Measurements from ENCODE around the gene EEFSEC. TPM values are rescaled to one million over a fixed set of nuclear protein-coding genes. Genes with fewer than 3 reads are reported as not detected.

EEFSEC gene
- total RNA-seq, 1 donor from 2014 or later = 12.6 TPM

DNA sequence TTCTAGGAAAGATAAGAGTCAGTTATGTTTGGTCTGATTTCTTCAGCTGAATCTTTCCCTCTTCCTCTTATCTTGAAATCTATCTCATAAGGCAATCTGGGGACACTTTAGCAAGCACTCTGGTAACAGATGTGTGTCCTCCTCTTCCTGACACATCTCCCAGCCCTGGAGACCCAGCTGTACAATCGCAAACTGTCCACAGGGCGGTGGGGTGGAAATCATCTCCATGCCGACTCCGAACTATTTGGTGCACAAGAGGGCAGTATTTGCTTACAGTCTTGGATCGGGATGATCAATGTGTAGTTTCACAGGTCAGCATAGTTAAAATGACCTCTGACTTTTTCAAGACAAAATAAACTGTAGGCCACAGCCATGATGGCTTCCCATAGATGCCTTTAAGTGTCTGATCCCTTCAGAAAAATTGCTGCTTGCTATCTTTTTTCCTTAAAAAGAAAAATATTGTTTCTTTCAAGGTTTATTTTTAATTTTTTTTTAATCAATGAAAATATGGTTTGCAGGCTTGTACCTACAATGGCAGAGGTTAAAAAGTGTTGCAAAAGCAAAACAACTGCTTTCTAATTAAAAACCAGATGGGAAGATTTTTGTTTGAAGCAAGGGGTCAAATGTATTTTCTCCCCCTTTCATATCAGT lies 17.7 kb downstream of the EEFSEC start:
- no peak for DNase-seq (ENCODE audit: low read depth)
- H3K36me3 ChIP-seq (ENCODE audit: control insufficient read depth, insufficient read depth, low read length) = no peaks in the 10 kb centered on the region
- no peaks in the 10 kb centered on the region for H3K27me3 ChIP-seq (ENCODE audit: control insufficient read depth, insufficient read depth, low read length)
- TF ChIP-seq, protein P1, sequence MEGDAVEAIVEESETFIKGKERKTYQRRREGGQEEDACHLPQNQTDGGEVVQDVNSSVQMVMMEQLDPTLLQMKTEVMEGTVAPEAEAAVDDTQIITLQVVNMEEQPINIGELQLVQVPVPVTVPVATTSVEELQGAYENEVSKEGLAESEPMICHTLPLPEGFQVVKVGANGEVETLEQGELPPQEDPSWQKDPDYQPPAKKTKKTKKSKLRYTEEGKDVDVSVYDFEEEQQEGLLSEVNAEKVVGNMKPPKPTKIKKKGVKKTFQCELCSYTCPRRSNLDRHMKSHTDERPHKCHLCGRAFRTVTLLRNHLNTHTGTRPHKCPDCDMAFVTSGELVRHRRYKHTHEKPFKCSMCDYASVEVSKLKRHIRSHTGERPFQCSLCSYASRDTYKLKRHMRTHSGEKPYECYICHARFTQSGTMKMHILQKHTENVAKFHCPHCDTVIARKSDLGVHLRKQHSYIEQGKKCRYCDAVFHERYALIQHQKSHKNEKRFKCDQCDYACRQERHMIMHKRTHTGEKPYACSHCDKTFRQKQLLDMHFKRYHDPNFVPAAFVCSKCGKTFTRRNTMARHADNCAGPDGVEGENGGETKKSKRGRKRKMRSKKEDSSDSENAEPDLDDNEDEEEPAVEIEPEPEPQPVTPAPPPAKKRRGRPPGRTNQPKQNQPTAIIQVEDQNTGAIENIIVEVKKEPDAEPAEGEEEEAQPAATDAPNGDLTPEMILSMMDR (IDR thresholded peaks at IDR 0.05; ENCODE audit: insufficient read depth, low read length, poor library complexity, severe bottlenecking) = peak; percentile 89
- H3K4me3 ChIP-seq (ENCODE audit: low read depth, low read length) = no peak overlapping the region

DNA sequence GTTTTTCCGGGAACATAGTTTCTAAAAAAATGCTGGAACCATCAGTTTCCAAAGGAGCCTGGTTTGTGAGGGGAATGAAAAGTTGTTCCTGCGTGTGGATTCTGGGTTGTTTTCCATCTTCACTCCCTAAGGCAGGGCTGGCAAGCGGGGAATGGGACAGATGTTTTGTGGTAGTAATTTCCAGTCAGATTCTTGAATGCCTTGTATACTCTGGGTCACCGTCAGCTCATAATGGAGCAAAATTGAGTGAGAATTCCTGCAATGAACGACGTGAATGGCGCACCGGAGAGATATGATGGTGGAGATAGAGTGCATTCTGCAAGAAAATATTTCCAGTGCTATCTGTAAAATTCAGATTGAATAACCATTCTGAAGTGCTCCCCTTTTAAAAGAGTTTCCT lies 19.9 kb downstream of the EEFSEC start:
- TF ChIP-seq, protein P1 (IDR thresholded peaks at IDR 0.05; ENCODE audit: insufficient read depth, low read length, poor library complexity, severe bottlenecking) = no peak
- Histone ChIP-seq H3K27me3 (ENCODE audit: control insufficient read depth, insufficient read depth, low read length) (no peaks in the 10 kb centered on the region), H3K4me3 (ENCODE audit: low read depth, low read length) (no peak overlapping the region), H3K36me3 (ENCODE audit: control insufficient read depth, insufficient read depth, low read length) (no peaks in the 10 kb centered on the region)
- no peak for DNase-seq (ENCODE audit: low read depth)

DNA sequence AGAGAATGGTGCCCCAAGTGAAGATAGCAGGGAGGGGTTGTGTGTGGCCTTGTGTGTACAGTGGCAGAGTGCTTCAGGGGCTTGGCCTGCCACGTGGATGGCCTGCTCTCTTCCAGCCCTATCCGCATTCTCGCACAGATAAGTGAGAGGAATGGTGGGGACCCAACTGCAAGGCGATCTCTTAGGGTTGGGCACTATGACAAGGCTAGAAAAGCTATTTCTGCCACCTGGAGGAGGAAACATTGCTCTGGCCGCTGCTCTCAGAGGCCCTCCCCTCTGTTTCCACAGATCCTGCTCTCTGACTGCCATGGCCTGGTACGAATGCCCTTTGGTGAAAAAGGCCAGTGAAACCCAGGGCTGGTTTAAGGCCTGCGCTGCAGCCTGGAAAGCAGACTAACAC lies 20.6 kb downstream of the EEFSEC start:
- Histone ChIP-seq H3K36me3 (ENCODE audit: control insufficient read depth, insufficient read depth, low read length) (no peaks in the 10 kb centered on the region), H3K4me3 (ENCODE audit: low read depth, low read length) (no peak overlapping the region), H3K27me3 (ENCODE audit: control insufficient read depth, insufficient read depth, low read length) (no peaks in the 10 kb centered on the region)
- DNase-seq (ENCODE audit: low read depth) = no peak
- TF ChIP-seq, protein P1 (IDR thresholded peaks at IDR 0.05; ENCODE audit: insufficient read depth, low read length, poor library complexity, severe bottlenecking) = no peak

DNA sequence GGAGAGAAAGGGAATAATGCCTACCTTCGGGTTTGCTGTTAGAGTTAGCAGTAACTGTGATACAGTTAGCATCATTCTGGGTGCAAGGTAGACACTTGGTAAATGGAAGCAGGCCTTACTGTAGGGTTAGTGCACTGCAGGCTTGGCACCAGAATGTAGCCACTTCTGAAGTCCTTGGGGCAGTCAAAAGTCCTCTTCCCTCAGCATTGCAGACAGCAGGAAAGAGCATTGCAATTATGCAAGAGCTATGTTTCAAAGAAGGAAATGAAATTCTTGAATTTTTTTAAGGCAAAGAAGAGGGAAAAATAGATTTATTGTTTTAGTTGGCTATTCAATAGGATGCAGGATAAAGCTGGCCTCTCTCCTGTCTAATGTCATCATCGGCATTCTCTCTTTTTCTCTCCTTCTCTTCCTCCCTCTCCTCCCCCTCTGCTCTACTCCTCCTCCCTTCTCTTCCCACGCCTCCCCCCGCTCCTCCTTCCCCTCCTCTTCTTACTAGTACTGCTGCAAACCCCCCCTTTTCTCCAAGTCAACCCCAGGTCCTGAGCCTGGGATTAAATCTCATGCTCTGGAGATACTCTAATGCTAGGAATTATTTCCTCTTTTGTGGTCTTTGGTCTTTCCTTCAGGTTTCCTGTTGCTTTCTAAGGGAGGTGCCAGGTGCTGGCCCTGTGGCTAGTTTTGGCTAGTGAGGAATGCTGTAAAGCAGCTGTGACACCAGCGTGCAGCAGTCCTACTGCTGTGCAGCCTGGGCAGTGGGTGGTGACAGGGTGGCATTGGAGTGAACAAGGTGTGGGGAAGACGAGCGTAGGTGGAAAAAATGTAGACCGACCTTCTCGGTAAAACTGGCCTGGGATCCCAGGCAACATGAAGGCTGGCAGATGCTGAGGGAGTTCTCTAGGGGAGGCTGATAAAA lies 21.7 kb downstream of the EEFSEC start:
- TF ChIP-seq, protein P1 (IDR thresholded peaks at IDR 0.05; ENCODE audit: insufficient read depth, low read length, poor library complexity, severe bottlenecking) = no peak
- Histone ChIP-seq H3K36me3 (ENCODE audit: control insufficient read depth, insufficient read depth, low read length) (no peaks in the 10 kb centered on the region), H3K4me3 (ENCODE audit: low read depth, low read length) (no peak overlapping the region), H3K27me3 (ENCODE audit: control insufficient read depth, insufficient read depth, low read length) (no peaks in the 10 kb centered on the region)
- no peak for DNase-seq (ENCODE audit: low read depth)

DNA sequence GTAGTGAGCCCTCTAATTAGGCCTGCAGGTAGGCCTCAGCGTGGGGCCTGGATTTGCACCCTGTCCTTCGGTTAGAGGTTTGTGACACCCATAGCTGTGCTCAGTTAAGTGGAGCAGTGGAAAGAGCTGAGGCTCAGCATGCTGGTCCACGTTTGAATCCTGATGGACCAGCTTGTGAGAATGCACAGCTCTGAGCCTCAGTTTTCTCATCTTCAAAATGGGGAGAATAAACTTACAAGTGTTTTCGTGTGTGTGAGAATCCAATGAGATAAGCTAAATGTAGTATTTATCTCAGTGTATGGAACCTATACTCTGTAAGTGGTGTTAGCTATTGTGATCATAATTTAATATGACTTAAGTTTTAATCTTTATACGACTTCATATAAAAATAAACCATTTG lies 22.5 kb downstream of the EEFSEC start:
- H3K27me3 ChIP-seq (ENCODE audit: control insufficient read depth, insufficient read depth, low read length) = no peaks in the 10 kb centered on the region
- H3K36me3 ChIP-seq (ENCODE audit: control insufficient read depth, insufficient read depth, low read length) = no peaks in the 10 kb centered on the region
- no peak for DNase-seq (ENCODE audit: low read depth)
- H3K4me3 ChIP-seq (ENCODE audit: low read depth, low read length) = no peak overlapping the region
- TF ChIP-seq, protein P1 (IDR thresholded peaks at IDR 0.05; ENCODE audit: insufficient read depth, low read length, poor library complexity, severe bottlenecking) = no peak
